ENCODE results near the gene GBP5. TPM values are rescaled to one million over a fixed set of nuclear protein-coding genes. Genes with fewer than 3 reads are reported as not detected.

Gene GBP5
- polyA plus RNA-seq, 1 of the 3 experiments (the other 2 are of a cell fraction) = 0.08 TPM

DNA sequence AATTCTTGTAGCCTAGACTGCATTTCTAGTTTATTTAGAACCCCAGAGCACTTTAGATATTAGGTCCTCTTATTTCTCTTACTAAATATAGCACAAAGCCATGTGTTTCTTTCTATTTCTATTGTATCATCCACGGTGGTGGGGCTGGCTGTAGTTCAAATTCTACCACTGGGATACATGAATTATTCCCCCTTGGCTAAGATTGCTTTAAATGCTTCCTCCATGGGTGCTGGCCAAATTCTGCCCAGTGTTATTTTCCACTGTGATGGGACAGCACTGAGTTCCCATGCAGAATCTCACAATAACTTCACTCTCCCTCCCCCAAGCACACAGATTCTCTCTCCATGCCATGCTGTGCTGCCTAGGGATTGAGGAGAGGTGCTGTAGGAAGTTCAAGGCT, 49.7 kb upstream of the GBP5 start (continued):
- TF ChIP-seq, protein P1, sequence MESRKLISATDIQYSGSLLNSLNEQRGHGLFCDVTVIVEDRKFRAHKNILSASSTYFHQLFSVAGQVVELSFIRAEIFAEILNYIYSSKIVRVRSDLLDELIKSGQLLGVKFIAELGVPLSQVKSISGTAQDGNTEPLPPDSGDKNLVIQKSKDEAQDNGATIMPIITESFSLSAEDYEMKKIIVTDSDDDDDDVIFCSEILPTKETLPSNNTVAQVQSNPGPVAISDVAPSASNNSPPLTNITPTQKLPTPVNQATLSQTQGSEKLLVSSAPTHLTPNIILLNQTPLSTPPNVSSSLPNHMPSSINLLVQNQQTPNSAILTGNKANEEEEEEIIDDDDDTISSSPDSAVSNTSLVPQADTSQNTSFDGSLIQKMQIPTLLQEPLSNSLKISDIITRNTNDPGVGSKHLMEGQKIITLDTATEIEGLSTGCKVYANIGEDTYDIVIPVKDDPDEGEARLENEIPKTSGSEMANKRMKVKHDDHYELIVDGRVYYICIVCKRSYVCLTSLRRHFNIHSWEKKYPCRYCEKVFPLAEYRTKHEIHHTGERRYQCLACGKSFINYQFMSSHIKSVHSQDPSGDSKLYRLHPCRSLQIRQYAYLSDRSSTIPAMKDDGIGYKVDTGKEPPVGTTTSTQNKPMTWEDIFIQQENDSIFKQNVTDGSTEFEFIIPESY (IDR thresholded peaks at IDR 0.05; ENCODE audit: borderline replicate concordance, low read depth) = no peak
- TF ChIP-seq RAD21 (IDR thresholded peaks at IDR 0.05; ENCODE audit: low read length) (no peak), NFIC (IDR thresholded peaks at IDR 0.05; ENCODE audit: borderline replicate concordance) (no peak), EZH2phosphoT487 (IDR thresholded peaks at IDR 0.05; ENCODE audit: borderline replicate concordance, low read depth) (no peak), EP300 (IDR thresholded peaks at IDR 0.05; ENCODE audit: borderline replicate concordance in 1 of 2, low read depth in 1 of 2, low read length in 1 of 2) (no peak)

GRCh38 chr1:89312572-89312971, 39.9 kb upstream of the GBP5 start:
- H3K36me3 ChIP-seq (replicated peaks in 1 of 2; ENCODE audit: control insufficient read depth in 1 of 2, insufficient read depth in 2 of 2, low read length in 1 of 2) = no peaks in the 10 kb centered on the region
- CTCF ChIA-PET = no interaction called here
- no peaks in the 10 kb centered on the region for H3K9me2 ChIP-seq
- H3F3A ChIP-seq (replicated peaks; ENCODE audit: insufficient read depth) = no peaks in the 10 kb centered on the region
- POLR2A ChIA-PET = no interaction called here
- no peaks in the 10 kb centered on the region for H4K20me1 ChIP-seq (ENCODE audit: insufficient read depth)
- no peak overlapping the region for H3K27ac ChIP-seq (ENCODE audit: low read depth in 2 of 2, low read length in 1 of 2)
- TF ChIP-seq FOSL2 (IDR thresholded peaks at IDR 0.05; ENCODE audit: borderline replicate concordance, low read depth) (no peak), REST (IDR thresholded peaks at IDR 0.05; ENCODE audit: low read depth, low read length) (no peak), NFIC (IDR thresholded peaks at IDR 0.05; ENCODE audit: borderline replicate concordance) (no peak), IRF3 (IDR thresholded peaks at IDR 0.05; ENCODE audit: low read depth, low read length) (no peak), YY1 (IDR thresholded peaks at IDR 0.05; ENCODE audit: low read depth) (no peak), USF2 (IDR thresholded peaks at IDR 0.05; ENCODE audit: borderline replicate concordance, low read depth, low read length) (no peak)
- H3K79me2 ChIP-seq (ENCODE audit: insufficient read depth) = no peaks in the 10 kb centered on the region
- H3K4me2 ChIP-seq = no peak overlapping the region
- no peak for DNase-seq
- no peaks in the 10 kb centered on the region; a peak in 2 of 4 replicates for H3K4me1 ChIP-seq (ENCODE audit: control insufficient read depth in 1 of 2, insufficient read depth in 2 of 2, low read depth in 1 of 2, low read length in 1 of 2)
- H3K9ac ChIP-seq = no peak overlapping the region
- H2AFZ ChIP-seq (ENCODE audit: low read depth) = no peak overlapping the region
- H3K27me3 ChIP-seq (ENCODE audit: insufficient read depth) = no peaks in the 10 kb centered on the region
- no peak overlapping the region for H3K4me3 ChIP-seq (ENCODE audit: low read depth in 2 of 2, low read length in 1 of 2)
- H3K9me3 ChIP-seq = no peaks in the 10 kb centered on the region

All from SK-N-SH (cell line).